DMS114 treated with DMSO at 0.1 percent for 48 hours (cell line): Measurements from ENCODE around the gene CAND2.
A peak's percentile ranks its signal among the peaks of the same experiment; 100 is the strongest.
"Not testable (repeated sequence)": the region's sequence is repeated elsewhere in the genome, so short reads cannot be mapped to it uniquely, and the experiment has no call there.

ENCODE experiments used
- DNase-seq: peaks from one replicate; lab custom pipeline; 2025; ENCODE audit not compliant: unreplicated experiment; lab: John Stamatoyannopoulos, UW

CAND2 gene

DNA sequence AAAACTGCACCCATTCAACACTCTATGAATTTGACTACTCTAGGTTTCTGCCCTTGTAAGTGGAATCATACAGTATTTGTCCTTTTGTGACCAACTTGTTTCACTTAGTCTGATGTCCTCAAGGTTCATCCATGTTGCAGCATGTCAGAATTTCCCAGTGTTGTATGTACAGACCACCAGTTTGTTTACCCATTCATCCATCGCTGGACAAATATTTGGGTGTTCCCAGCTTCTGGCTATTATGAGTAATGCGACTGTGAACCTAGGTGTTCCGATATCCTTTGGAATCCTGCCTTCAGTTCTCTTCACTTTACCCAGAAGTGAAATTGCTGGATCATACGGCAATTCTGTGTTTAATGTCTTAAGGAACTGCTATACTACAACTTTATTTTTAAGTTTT is 32.3 kb downstream of the CAND2 start:
- DNase-seq, result no peak

DNA sequence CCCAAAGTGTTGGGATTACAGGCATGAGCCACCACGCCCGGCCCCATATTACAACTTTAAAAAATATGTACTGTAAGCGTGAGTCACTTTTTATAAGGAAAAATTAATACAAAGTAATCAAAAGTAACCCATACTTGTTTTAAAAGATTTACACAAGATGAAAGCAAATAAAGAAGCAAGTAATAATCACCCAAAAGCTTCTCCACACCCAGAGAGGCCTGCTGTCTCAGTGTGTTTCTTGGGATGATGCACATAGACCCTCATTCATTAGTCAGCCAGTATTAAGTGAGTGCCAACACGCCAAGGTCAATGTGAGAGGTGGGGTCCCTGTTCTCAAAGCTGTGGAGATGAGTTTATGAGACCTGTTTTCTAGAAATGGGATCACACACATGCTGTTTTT is 32.9 kb downstream of the CAND2 start:
- no peak for DNase-seq

DNA sequence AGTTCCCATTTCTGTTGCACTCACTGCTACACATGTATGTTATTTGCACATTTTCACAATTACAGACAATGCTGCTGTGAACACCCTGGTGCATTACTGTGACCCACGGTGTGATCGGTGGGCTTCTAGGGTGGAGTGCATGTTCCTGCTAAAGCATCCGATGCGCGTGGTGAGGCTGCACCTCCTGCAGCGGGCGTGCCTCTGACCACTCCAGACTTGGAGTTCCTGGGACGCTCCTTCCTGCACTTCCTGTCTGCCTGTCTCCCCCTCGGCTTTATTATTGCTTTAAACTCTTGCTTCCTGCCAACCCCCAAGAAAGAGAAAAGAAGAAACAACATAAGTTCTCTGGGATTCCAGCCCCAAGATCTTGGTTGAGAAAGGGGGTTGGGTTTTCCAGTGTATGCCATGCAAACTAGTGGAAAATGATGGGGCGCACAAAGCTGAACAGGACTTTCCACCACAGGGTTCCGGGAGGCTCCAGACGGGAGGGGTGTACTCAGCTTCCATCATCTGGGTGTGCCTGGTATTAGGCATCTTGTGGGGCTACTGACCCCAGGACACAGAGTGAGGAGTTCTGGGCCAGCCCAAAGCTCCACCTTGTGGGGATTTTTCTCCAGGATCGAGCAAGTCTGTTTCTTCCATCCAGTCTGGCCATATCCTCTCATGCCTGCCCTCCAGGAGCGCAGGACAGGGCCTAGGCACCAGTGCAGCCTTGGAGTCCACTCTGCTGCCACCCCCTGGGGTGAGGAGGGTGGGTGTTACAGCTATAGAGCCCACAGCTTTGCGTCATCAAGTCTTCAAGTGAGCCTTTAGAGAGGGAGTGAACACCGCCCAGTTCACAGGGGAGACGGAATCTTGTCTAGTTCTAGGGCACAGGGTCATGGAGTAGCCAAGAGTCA is 33.7 kb downstream of the CAND2 start:
- no peak for DNase-seq

DNA sequence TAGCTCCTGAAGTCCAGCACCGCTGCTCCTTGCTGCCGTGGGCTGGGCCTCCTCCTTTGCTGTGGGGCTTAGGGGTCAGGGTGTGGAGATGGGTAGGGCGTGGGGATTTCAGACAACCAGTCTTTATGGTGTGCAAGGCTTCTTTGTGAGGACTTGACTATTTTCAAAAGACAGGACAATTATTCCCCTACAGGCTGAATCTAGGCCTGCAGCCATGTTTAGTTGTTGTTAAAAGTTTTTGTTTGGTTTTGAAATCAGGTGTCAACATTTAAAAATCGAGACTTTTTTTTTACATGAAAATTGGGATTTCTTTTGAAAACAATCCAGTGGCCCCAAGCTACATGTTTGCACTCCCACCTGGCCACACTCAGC is 34.3 kb downstream of the CAND2 start:
- DNase-seq, result no peak

GRCh38 chr3:12831301-12831866 is 34.9 kb downstream of the CAND2 start:
- no peak for DNase-seq

GRCh38 chr3:12832350-12833221 is 36.1 kb downstream of the CAND2 start:
- DNase-seq, result no peak

DNA sequence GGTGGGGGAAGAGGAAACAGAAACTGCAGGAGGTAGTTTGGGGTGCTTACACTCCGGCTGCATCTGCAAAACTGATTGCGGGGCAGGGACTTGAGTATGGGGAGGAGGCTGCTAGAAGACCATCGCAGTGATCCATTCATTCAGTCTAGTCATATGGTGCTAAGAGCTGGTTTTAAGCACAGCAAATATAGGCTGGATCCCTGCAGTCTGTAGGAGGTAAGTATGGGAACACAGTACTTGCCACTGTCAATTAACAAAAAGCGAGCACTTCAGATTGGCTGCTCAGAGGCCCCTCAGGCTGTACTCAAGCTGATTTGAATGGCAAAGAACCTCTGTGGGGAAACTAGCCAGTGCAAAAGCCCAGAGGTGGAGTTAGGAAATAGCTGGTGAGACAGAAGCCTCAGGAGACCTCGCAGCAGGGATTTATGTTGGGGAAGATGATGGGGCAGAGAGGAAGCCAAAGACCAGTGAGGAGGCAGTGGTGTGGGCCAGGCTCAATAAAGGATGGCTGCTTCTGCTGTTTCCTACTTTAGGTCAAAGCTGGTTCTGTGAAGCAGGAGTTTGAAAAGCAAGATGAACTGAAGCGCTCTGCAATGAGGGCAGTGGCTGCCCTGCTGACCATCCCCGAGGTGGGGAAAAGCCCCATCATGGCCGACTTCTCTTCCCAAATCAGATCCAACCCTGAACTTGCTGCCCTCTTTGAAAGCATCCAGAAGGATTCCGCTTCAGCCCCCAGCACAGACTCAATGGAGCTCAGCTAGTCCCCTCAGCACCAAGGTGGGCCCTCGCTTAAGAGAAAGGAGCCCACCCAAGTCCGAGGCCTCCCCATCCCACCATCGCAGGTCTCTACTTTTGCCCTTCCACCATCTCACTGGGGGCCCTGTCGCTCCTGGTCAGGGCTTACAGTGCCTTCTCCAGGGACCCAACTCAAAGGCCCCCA is 37.0 kb downstream of the CAND2 start:
- no peak for DNase-seq

GRCh38 chr3:12835052-12835665 is 38.7 kb downstream of the CAND2 start:
- DNase-seq, result no peak

DNA sequence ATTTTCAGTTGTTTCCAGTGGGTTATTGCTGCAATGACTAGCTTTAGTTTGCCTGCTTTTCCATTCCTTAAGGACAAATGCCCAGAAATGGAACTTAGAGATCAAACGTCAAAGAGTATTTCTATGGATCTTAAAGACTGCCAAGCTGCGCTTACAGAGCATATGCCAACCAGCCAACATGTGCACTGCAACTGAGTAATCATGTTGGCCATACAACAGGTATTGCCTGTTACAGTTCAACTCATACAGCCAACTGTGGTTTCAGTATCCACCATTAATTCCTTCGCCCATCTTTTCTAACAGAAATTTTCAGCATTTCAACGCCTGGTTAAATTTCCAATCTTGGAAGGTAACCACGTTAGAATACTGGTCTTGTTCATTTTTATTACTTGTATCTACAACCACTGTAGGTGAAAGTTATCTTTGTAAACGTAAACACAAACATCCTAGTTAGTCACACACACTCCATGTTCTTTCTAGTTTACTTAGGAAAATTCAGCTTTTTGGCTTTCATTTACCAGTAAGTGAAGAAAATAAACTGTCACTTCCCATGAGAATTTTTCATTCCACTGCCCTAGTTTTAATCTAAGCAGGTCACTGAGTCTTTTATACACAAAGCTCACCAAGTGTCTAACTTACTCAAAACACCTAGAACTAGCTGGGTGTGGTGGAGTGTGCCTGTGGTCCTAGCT is 41.0 kb downstream of the CAND2 start:
- DNase-seq, result no peak

GRCh38 chr3:12838179-12838965 is 41.9 kb downstream of the CAND2 start:
- no peak for DNase-seq

- DNase-seq, result no peak
These were observed 42.9 kb downstream of the CAND2 start for GRCh38 chr3:12839156-12839946.

DNA sequence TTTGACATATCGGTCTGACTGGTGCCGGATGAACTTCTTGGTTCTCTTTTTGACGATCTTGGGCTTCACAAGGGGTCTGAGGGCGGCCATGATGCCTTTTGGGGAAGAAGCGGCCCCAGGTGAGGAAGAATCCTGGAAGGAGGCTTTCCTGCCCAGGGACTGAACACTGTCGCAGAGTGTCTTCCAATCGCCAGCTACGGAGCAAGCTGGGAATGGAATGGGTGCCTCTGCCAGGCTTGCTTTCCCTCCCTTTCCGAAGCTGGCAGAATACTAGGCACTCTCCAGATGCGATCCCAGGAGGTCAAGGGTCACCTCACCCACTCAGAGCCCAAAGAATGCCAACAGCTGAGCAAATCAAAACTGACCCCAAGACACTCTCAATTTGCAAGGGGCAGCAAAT is 43.7 kb downstream of the CAND2 start:
- not testable (repeated sequence) for DNase-seq

DNA sequence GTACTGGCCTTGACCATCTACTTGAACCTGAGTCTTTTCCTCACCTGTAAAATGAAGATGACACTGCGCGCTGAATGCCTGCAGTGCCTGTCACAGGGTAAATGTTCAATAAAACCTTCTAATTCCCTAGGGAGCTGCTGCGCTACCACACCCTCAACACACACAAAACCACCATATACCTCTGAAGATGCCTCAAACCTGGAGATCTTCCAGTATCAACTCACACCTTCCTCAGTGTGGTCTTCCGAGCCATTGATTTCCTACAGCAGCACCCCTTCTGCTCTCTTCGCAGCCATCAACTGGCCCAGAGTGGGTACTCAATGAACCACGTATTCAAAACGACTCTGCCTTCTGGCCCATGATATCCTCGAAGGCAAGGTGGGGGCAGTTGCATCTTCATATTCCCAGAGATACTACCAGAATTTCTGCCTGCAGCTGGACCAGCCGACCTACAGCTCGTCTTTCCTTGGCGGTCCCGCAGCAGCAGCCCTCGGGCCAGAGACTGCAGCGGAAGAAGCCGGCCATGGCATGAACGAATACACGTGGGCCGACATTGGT is 44.2 kb downstream of the CAND2 start:
- no peak for DNase-seq

- peak; percentile 92 for DNase-seq
These were observed 44.9 kb downstream of the CAND2 start, which contains the start of gene RPL32 for GRCh38 chr3:12841149-12841969. RPL32 (minus strand) TSS chr3:12841565; CDS start chr3:12840237, 1,328 bp downstream.

- no peak for DNase-seq
These were observed 45.5 kb downstream of the CAND2 start for GRCh38 chr3:12841970-12842328.

DNA sequence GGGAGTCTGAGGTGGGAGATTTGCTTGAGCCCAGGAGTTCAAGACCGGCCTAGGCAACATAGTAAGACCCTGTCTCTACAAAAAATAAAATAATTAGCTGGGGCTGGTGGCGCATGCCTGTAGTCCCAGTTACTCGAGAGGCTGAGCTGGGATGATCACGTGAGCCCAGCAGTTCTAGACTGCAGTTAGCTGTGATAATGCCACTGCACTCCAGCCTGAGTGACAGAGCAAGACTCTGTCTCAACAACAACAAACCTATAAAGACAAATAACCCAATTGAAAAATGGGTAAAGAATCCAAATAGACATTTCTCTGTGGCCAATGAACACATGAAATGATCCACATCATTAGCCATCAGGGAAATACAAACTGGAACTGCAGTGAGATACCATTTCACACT is 46.0 kb downstream of the CAND2 start:
- DNase-seq, result no peak

- no peak for DNase-seq
These were observed 49.3 kb downstream of the CAND2 start for GRCh38 chr3:12845811-12846210.
